HPDE6-E6E7 (cell line): ENCODE results near the gene COL4A2.
A peak's percentile ranks its signal among the peaks of the same experiment; 100 is the strongest.
"Not testable (repeated sequence)": the region's sequence is repeated elsewhere in the genome, so short reads cannot be mapped to it uniquely, and the experiment has no call there.

Experiments
- DNase-seq: peaks from one replicate; pipeline ENCODE4 v3.0.0; 2011; ENCODE audit warnings: missing footprints; ENCODE audit errors: extremely low spot score

The COL4A2 gene

DNA sequence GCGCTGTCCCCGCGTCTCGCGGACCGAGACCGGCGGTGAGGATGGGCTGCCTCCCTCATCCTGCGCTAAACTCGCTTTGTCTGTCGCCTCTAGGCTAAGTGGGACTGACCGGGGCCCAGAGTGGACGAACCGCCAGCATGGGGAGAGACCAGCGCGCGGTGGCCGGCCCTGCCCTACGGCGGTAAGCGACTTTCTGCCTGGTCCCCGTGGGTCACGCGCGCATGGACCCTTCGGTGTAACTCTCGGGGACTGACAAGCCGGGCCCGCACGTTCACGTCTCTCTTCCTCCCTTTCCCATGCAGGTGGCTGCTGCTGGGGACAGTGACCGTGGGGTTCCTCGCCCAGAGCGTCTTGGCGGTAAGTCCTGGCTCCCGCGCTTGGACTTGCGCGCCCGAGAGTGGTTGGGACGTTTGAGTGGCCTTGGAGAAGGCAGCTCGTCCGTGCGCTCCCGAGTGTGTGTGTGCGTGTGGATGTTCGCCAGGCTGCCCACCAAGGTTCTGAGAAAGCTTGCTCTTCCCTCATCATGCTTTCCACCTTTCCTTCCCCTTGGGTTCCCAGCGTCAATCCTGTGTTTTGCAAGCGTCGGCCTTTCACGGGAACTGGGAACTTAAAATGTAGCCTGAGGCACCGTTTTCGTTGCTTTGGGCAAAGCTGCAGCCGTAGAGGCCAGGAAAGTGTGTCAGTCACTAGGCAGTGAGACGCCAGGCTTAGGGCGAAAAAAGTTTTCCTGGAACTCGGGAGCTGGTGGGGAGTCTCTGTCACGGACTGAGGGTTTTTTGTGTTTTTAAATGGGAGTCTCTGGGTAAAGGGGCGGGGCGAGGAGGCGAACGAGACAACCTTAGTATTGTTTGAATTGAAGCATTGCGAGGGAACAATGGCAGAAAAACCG, 927 bp downstream of the COL4A2 start:
- no peak for DNase-seq

GRCh38 chr13:110308656-110309359, 1.7 kb downstream of the COL4A2 start:
- no peak for DNase-seq

DNA sequence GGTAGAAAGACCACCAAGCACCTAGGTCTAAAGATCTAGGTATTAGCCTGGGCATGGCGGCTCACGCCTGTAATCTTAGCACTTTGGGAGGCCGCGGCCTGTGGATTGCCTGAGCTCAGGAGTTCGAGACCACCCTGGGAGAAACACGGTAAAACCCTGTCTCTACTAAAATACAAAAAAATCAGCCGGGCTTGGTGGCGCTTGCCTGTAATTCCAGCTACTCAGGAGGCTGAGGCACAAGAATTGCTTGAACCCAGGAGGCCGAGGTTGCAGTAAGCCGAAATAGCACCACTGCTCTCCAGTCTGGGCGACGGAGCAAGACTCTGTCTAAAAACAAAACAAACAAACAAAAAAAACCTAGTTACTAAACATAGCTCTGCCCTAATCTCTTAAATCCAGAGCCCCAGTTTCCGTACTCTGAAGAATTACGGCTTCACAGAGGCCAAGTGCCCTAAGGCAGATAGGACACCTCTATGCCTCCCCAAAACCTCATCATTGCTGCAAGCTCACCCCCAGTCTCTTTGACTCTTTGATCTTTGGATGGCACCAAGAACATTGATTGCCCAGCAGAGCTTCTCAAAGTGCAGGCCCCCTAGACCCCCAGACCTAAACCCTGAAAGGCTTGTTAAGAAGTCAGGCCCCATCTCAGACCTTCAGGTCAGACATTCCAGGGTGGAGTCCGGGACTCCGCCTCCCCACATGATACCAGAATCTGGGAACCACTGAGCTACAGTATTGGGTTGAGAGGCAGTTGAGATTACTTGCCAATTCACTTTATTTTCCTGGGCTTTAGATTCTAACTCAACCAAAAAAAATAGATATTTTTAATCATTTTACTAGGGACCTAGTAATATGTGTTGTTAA, 2.8 kb downstream of the COL4A2 start:
- DNase-seq, result no peak

GRCh38 chr13:110310541-110311442, 3.7 kb downstream of the COL4A2 start:
- no peak for DNase-seq

DNA sequence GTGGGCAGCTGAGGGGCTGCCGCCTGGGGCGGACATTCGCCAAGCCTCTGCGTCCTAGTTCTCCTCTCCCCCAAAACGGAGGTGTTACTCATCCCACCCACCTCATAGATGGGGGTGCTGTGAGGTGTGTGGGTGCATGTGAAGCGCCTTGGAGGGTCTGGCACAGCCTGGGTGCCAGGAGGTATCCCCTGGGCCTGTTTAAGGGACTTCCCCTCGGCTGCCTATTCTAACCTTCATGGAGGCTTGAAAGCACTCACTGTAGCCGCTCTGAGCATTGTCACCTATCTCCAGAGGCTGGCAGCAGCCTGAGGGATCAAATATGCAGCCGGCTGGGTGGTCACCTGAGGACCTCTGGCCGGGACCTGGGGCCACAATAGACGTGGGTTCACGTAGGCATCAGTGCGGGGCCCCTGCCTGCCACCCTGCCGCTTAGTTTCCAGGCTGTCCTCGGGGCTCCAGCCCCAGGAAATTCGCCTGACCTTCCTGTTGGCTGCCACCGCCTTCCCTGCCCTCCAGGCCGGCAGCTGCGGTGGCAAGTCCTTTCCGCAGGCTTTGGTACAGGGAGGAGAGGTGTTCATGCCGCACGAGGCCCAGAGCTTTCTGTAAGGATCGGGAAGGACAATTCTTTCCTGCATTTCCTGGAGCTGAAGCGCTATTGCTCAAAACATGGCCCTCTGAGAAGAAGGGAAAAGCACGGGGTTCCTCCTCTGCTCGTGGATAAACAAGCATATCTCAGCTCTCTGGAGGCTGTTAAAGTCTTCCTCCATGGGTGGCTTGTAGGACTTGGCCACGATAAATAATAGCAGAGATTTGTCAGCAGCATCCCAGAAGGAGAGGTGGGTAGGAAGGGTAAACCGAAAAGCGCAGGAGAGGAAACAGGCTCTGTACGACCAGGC, 4.6 kb downstream of the COL4A2 start:
- DNase-seq, result no peak

DNA sequence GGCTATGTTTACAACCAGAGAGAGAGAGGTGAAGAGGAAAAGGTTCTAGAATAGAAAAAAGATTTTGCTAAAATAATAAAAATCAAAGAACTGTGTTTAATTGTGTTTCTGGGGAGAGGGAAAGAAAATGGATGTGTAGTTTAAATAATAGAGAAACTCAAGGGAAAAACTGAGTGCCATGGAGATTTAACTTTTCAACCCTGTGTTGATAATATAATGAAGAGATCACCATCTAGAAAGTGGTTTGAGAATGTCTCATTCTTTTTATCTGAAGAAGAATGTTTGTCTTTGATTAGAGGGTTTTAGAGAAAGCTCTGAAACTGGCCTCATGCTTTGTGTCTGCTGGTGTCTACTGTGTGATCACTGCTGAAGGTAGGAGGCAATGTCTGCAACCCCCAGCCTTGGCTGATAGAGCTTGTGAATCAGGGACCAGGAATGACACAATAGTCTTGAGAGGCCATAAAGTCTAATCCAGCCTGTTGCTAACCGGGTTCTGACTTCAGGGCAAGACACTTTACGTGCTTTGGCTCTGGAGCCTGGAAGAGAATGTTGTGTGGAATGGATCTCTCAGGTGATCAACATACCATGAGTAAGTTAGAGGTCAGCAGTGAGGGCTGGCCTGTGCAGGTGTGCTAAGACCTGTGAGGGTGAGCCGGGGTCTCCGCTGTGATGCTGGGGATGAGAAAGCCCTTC, 5.4 kb downstream of the COL4A2 start:
- no peak for DNase-seq

DNA sequence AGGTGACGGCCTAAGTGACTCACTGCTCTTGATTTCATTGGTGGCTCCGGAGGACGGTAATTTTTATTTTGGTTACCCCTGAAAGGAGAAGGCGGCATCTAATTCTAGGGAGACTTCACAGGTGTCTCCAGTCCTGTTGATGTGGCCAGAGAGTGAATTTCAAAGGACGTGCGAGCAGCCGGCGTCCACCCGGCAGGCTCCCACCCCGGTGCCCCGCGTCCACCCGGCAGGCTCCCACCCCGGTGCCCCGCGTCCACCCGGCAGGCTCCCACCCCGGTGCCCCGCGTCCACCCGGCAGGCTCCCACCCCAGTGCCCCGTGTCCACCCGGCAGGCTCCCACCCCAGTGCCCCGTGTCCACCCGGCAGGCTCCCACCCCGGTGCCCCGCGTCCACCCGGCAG, 6.2 kb downstream of the COL4A2 start:
- DNase-seq, result not testable (repeated sequence)

DNA sequence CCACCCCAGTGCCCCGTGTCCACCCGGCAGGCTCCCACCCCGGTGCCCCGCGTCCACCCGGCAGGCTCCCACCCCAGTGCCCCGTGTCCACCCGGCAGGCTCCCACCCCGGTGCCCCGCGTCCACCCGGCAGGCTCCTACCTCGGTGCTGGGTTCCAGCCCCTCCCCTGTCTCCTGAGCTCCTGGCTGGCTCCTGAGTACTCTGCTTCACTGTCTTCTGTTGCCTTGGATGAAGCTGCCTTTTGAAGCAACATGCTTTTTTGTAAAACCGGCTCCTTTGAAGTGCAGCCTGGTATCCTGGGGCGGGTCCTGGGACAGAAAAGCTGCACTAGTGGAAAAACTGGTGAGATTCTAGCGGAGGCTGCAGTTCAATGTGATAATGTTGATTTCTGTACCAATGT, 6.6 kb downstream of the COL4A2 start:
- not testable (repeated sequence) for DNase-seq

- DNase-seq, result no peak
Observed at GRCh38 chr13:110314516-110315245, 7.6 kb downstream of the COL4A2 start.

DNA sequence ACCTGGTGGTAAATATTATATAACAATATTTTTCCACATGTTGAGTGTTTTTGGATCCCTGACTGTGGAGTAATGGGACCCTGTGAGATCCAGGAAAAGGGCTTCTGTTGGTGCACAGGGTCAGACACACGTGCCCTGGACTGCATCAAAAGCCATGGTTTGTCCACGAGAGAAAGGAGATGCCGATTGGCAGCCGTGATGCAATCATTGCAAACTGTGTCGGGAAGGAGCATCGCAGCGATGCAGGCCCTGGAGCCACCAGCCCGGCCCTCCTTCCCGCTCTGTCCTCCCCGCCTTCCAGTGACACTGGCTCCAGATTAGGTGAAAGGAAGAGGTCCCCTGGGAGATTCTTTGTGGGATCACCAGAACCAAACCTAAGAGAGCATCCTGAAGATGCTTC, 9.1 kb downstream of the COL4A2 start:
- no peak for DNase-seq

DNA sequence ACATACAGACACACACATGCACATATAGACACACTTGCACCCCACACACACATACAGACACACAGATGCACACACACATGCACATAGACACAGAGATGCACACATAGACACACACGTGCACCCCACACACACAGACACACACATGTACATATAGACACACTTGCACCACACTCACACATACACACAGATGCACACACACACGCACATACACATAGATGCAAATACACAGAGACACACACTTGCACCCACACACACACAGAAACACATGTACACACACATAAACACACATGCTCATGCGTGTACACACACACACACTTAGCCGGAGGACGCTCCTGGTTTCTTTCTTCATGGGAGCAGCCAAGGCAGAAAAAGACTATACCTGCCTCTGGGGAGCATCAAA, 10.0 kb downstream of the COL4A2 start:
- no peak for DNase-seq

GRCh38 chr13:110317496-110318195, 10.6 kb downstream of the COL4A2 start:
- no peak for DNase-seq

DNA sequence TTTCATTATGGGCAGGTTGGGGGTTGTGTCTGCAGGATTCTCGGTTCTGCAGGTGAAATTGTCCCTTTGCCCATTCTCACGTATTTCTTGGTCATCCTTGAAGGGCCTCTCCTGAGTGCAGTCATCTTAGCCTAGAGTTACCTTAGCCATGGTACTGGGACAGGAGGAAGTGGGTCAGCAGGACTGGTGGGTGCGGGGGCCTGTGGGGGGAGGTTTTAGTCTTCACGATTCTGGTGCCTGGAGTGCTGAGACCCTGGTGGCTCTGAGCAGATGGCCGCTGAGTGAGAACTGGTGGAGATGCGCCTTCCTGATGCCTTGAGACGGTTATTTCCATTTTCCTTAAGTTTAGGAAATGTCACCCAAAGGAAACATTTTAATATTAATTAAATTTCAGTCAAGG, 11.8 kb downstream of the COL4A2 start:
- no peak for DNase-seq

DNA sequence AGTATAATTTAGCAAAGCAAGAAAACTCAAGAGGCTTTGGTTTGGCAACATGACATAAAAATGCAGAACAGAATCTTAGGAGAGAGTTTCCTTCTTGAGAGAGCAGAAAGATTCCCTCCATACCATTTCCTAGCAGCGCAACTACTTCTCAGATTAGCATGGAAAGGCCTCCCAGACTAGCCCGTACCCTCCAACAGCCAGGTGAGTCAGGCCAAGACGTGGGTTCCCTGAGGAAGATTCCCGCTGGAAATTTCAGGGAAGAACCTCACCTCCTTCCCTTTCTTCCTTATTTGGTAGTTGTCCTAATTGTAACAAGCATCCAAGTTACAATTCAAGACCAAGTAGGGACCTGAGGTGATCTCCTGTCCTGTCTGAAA, 12.3 kb downstream of the COL4A2 start:
- DNase-seq, result no peak

- peak; percentile 84 for DNase-seq
Observed at GRCh38 chr13:110319774-110320509, 12.9 kb downstream of the COL4A2 start.

GRCh38 chr13:110320645-110321044, 13.6 kb downstream of the COL4A2 start:
- DNase-seq, result no peak

- not testable (repeated sequence) for DNase-seq
Observed at GRCh38 chr13:110321573-110321972, 14.5 kb downstream of the COL4A2 start.
